HG03460 (cell line): ENCODE data around the gene FAM90A1.
"Not testable (repeated sequence)": the region's sequence is repeated elsewhere in the genome, so short reads cannot be mapped to it uniquely, and the experiment has no call there.

Experiments used
- ATAC-seq: cut with Tn5 transposase; IDR thresholded peaks from one replicate; pipeline ENCODE4 v1.9.1; 2021; ENCODE audit not compliant: unreplicated experiment

Gene FAM90A1

GRCh38 chr12:8226992-8227731, at the start of gene FAM90A1:
FAM90A1 (minus strand) TSS chr12:8227618; CDS start chr12:8224832, 2,786 bp downstream.
- not testable (repeated sequence) for ATAC-seq

GRCh38 chr12:8276397-8276796, 49.0 kb upstream of the FAM90A1 start:
- ATAC-seq, result not testable (repeated sequence)

- ATAC-seq, result not testable (repeated sequence)
Observed at GRCh38 chr12:8266706-8267105, 39.3 kb upstream of the FAM90A1 start.

GRCh38 chr12:8264236-8264635, 36.8 kb upstream of the FAM90A1 start:
- ATAC-seq, result not testable (repeated sequence)

- not testable (repeated sequence) for ATAC-seq
Observed at GRCh38 chr12:8261111-8261554, 33.7 kb upstream of the FAM90A1 start.

- ATAC-seq, result not testable (repeated sequence)
Observed at GRCh38 chr12:8256356-8256755, 28.9 kb upstream of the FAM90A1 start.

GRCh38 chr12:8254705-8255104, 27.3 kb upstream of the FAM90A1 start:
- ATAC-seq, result not testable (repeated sequence)

GRCh38 chr12:8252056-8252818, 24.8 kb upstream of the FAM90A1 start:
- ATAC-seq, result not testable (repeated sequence)

GRCh38 chr12:8251616-8252015, 24.2 kb upstream of the FAM90A1 start:
- ATAC-seq, result not testable (repeated sequence)

GRCh38 chr12:8246941-8247535, 19.6 kb upstream of the FAM90A1 start:
- ATAC-seq, result not testable (repeated sequence)

- not testable (repeated sequence) for ATAC-seq
Observed at GRCh38 chr12:8243682-8244161, 16.3 kb upstream of the FAM90A1 start.

GRCh38 chr12:8242880-8243681, 15.7 kb upstream of the FAM90A1 start:
- ATAC-seq, result peak; percentile 87

- ATAC-seq, result not testable (repeated sequence)
Observed at GRCh38 chr12:8242622-8242879, 15.1 kb upstream of the FAM90A1 start.

- not testable (repeated sequence) for ATAC-seq
Observed at GRCh38 chr12:8241917-8242621, 14.7 kb upstream of the FAM90A1 start.

- ATAC-seq, result not testable (repeated sequence)
Observed at GRCh38 chr12:8240340-8241114, 13.1 kb upstream of the FAM90A1 start.

GRCh38 chr12:8237031-8237430, 9.6 kb upstream of the FAM90A1 start:
- not testable (repeated sequence) for ATAC-seq

- not testable (repeated sequence) for ATAC-seq
Observed at GRCh38 chr12:8235316-8236157, 8.1 kb upstream of the FAM90A1 start.

- not testable (repeated sequence) for ATAC-seq
Observed at GRCh38 chr12:8234746-8235145, 7.3 kb upstream of the FAM90A1 start.
